ENCODE data around the gene EMSY.
A peak's percentile ranks its signal among the peaks of the same experiment; 100 is the strongest.
"Not testable (repeated sequence)": the region's sequence is repeated elsewhere in the genome, so short reads cannot be mapped to it uniquely, and the experiment has no call there.

The EMSY gene

GRCh38 chr11:76444384-76445120 is at the start of gene EMSY:
Gene EMSY, plus strand, starts transcription at chr11:76445018. Its CDS starts 1,921 bp downstream, at chr11:76446939.
- no peak for TF ChIP-seq CTCF (IDR thresholded peaks at IDR 0.05; ENCODE audit: low read depth, low read length)

GRCh38 chr11:76395296-76395695 is 49.5 kb upstream of the EMSY start:
- DNase-seq (ENCODE audit: low read depth in 2 of 2) = no peak
- no peak for TF ChIP-seq CTCF (IDR thresholded peaks at IDR 0.05; ENCODE audit: low read depth, low read length)
- H3K4me3 ChIP-seq (replicated peaks in 1 of 2; ENCODE audit: low read depth in 2 of 2, low read length in 2 of 2) = no peak overlapping the region

More at GRCh38 chr11:76444384-76445120, at the start of gene EMSY:
- DNase-seq (ENCODE audit: low read depth in 2 of 2) = peak; percentile 100
- H3K4me3 ChIP-seq (replicated peaks in 1 of 2; ENCODE audit: low read depth in 2 of 2, low read length in 2 of 2) = peak within 1 kb of the TSS; percentile 96 to 100

GRCh38 chr11:76397383-76397782 is 47.4 kb upstream of the EMSY start:
- DNase-seq (ENCODE audit: low read depth in 2 of 2) = no peak
- H3K4me3 ChIP-seq (replicated peaks in 1 of 2; ENCODE audit: low read depth in 2 of 2, low read length in 2 of 2) = no peak overlapping the region
- no peak for TF ChIP-seq CTCF (IDR thresholded peaks at IDR 0.05; ENCODE audit: low read depth, low read length)

- TF ChIP-seq CTCF (IDR thresholded peaks at IDR 0.05; ENCODE audit: low read depth, low read length) = no peak
- no peak overlapping the region for H3K4me3 ChIP-seq (replicated peaks in 1 of 2; ENCODE audit: low read depth in 2 of 2, low read length in 2 of 2)
- DNase-seq (ENCODE audit: low read depth in 2 of 2) = no peak
These were observed 43.9 kb upstream of the EMSY start for GRCh38 chr11:76400967-76401366.

- DNase-seq (ENCODE audit: low read depth in 2 of 2); H3K4me3 ChIP-seq (replicated peaks in 1 of 2; ENCODE audit: low read depth in 2 of 2, low read length in 2 of 2): not testable (repeated sequence)
These were observed 43.3 kb upstream of the EMSY start for GRCh38 chr11:76401484-76401883.

GRCh38 chr11:76406359-76406758 is 38.5 kb upstream of the EMSY start:
- no peak for TF ChIP-seq CTCF (IDR thresholded peaks at IDR 0.05; ENCODE audit: low read depth, low read length)
- no peak overlapping the region for H3K4me3 ChIP-seq (replicated peaks in 1 of 2; ENCODE audit: low read depth in 2 of 2, low read length in 2 of 2)
- DNase-seq (ENCODE audit: low read depth in 2 of 2) = no peak

GRCh38 chr11:76408171-76408965 is 36.5 kb upstream of the EMSY start:
- H3K4me3 ChIP-seq (replicated peaks in 1 of 2; ENCODE audit: low read depth in 2 of 2, low read length in 2 of 2) = no peak overlapping the region
- TF ChIP-seq CTCF (IDR thresholded peaks at IDR 0.05; ENCODE audit: low read depth, low read length) = no peak
- no peak for DNase-seq (ENCODE audit: low read depth in 2 of 2)
